ENCODE results near the gene ST6GALNAC4.

ST6GALNAC4 gene

GRCh38 chr9:127934248-127934647 is 17.4 kb upstream of the ST6GALNAC4 start:
- in situ Hi-C loops (cut with MboI; ENCODE audit: low sequenced_read_pairs) = loop anchor here (25.0 kb wide), 1 partner anchor 997 kb away; no protein-coding TSS in a partner anchor

DNA sequence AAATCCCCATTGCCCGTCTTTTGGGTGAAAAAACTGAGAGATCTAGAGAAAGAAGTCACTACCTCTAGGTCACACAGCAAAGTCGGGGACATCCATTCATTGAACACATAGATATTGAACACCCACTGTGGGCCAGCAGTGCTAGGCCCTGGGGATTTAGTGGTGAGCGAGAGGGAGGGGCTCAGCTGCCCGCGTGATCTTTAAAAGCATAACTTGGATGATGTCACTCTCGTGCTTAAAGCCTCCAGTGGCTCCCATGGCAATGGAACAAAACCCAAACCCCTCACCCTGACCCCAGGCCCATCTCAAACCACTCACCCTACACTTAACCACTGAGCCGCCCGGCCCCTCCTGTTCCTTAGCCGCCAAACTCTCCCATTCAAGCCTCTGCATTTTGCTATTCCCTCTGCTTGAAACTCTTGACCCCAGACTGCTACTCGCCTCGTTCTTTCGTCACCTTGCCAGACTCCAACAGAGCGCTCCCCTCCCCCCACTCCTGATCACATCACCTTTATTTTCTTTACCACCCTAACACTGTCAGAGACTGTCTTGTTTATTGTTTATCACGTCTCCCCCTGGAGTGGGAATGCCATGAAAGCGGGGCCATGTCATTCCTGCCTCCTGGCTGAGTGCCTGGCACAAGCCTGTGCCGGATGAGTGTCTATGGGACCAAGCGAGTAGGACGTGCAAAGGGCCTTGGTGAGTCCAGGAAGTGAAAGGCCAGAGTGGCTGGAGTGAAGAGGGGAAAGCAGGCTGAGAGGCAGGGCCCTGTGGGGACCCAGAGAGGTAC is 14.4 kb upstream of the ST6GALNAC4 start:
- in situ Hi-C loops (cut with MboI; ENCODE audit: low sequenced_read_pairs) = loop anchor here (25.0 kb wide), 1 partner anchor 994 kb away; no protein-coding TSS in a partner anchor

GRCh38 chr9:127930231-127931091 is 13.6 kb upstream of the ST6GALNAC4 start, which contains the start of gene PIP5KL1:
Gene PIP5KL1, minus strand, starts transcription at chr9:127930777. Its CDS starts 25 bp downstream, at chr9:127930752.
- in situ Hi-C loops (cut with MboI; ENCODE audit: low sequenced_read_pairs) = loop anchor here (25.0 kb wide), 1 partner anchor 993 kb away; no protein-coding TSS in a partner anchor

DNA sequence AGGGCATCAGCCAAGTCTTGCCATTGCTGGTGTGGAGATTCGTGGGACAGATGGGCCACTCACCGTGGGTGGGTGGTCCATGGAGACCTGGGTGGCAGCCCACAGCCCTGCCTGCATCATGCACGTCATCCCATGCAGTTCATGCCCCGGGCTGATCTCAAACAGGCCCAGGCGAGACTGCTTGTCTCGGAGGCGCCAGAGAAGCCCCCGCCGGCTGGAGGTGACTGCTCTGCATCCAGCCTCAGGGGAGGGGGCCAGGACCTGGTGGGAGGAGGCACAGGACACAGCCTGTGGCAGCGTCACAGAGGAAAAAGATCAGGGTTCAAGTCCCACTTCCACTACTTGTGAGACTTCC is 12.8 kb upstream of the ST6GALNAC4 start:
- in situ Hi-C loops (cut with MboI; ENCODE audit: low sequenced_read_pairs) = loop anchor here (25.0 kb wide), 1 partner anchor 992 kb away; no protein-coding TSS in a partner anchor

DNA sequence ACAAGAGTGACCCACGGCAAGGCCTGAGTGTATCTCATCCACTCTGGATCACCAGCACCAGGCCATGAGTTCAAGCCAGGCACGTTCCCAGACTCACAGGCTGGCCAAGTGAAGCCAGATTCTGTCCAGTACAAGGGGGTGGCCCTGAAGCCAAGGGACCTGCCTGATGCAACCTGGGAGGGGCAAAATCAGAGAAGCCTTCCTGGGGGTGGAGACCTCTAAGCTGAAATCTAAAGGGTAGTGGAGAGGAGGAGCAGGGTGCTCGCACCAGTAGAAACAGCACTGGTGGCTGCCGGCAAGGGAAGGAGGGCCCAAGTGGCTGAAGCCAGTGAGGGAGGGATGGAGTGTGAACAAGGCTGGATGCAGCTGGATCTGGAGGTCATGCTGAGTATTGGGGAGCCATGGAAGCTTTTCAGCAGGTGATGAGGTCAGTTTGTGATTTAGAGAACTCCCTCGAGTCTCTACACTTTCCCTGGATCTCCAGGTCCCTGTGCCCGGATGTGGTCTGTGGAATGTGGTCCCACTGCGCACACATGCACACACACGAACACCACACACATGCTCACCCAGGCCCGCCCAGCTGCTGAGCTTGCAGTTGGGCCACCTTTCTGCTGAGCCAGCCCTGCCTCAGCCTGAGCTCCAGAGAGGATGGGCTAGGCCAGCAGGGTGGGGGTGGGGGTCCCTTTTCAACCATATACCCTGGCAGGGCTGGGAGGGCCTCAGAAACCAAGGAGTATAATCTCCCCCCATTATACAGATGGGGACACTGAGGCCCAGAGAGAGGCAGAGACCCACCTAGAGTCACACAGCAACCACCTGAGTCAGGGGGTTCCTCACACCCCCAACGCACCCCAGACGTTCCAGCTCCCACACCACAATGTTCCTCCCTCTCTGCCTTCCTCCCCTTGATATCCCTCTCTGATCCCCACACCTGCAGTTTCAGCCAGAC is 12.1 kb upstream of the ST6GALNAC4 start:
- in situ Hi-C loops (cut with MboI; ENCODE audit: low sequenced_read_pairs) = loop anchor here (25.0 kb wide), 1 partner anchor 992 kb away; no protein-coding TSS in a partner anchor

DNA sequence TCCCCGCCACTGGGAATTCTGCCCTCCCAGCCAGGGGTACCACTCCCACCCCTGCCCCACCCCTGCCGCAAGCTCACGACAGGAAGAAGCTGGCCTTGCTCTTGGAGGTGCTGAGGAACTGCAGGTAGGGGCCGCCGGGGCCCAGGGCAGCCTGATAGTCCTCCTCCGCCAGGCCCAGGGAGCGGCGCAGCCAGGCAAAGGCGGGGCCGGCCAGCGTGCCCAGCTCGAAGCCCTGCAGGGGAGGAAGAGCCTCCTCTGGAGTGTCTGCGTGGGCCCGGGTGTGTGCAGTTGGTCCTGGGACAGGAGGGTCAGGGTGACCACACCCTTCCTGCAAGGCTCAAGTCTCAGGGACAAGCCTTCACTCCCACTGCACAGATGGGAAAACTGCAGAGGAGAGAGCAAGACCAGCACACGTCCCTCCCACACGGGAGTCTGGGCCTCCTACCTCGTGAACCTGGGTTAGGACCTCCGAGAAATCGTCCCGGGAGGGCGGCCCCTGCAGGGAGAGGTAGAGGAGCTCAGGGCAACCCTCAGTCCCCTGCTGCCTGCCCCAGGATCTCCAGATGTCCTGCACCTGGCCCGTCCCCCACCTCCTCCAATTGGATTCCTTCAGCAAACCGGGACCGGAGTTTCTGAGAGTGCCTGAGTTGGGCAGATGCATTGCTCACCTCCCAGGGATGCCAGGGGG is 11.3 kb upstream of the ST6GALNAC4 start:
- in situ Hi-C loops (cut with MboI; ENCODE audit: low sequenced_read_pairs) = loop anchor here (25.0 kb wide), 1 partner anchor 991 kb away; no protein-coding TSS in a partner anchor

DNA sequence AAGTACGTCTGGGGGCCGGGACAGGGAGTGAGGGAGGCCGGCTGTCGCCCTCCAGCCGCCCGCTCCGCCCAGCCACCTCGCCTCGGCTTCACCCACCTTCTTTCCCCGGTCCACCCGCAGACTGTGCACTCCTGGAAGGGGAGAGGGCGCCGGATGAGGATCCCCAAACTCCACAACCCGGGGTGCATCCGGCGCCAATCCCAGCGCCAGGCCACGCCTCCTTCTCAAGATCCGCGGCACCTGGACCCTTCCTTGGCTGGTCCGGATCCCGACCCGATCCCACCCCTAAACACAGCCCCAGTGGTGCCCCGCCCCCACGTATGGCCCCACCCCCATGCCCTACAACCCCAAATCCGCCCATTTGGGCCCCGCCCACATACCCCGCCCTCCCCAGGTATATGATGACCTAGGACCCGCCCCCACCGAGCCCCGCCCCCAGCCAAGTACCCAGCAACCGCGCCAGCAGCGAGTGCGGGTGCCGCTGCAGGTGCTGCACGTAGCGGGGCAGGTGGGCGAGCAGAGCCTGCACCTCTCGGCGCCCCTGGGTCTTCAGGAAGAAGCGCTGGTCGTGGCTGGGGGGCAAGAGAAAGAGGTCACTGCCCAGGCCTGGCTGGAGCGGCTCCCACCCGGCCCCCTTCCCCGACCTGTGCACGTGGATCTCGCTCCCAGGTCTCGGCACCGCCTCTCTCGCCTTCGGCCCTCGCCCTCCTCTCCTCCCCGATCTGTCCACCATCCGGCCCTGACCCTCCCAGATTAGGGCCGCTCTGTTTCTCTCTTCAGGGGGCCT is 10.6 kb upstream of the ST6GALNAC4 start:
- in situ Hi-C loops (cut with MboI; ENCODE audit: low sequenced_read_pairs) = loop anchor here (25.0 kb wide), 1 partner anchor 990 kb away; no protein-coding TSS in a partner anchor

DNA sequence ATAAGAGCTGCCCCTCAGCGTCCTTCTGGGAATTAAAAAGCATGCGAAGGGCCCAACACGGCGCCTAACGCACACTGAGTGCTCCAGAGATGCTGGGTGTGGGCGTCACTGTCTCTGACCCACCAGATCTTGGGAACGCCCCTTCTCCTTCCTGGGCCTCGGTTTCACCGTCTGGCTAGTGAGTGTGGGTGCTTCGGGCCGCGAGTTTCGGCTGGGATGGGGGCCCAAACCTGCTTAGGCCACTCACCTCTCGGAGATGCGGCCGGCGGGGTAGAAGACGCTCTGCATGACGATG is 10.0 kb upstream of the ST6GALNAC4 start:
- in situ Hi-C loops (cut with MboI; ENCODE audit: low sequenced_read_pairs) = loop anchor here (25.0 kb wide), 1 partner anchor 990 kb away; no protein-coding TSS in a partner anchor

DNA sequence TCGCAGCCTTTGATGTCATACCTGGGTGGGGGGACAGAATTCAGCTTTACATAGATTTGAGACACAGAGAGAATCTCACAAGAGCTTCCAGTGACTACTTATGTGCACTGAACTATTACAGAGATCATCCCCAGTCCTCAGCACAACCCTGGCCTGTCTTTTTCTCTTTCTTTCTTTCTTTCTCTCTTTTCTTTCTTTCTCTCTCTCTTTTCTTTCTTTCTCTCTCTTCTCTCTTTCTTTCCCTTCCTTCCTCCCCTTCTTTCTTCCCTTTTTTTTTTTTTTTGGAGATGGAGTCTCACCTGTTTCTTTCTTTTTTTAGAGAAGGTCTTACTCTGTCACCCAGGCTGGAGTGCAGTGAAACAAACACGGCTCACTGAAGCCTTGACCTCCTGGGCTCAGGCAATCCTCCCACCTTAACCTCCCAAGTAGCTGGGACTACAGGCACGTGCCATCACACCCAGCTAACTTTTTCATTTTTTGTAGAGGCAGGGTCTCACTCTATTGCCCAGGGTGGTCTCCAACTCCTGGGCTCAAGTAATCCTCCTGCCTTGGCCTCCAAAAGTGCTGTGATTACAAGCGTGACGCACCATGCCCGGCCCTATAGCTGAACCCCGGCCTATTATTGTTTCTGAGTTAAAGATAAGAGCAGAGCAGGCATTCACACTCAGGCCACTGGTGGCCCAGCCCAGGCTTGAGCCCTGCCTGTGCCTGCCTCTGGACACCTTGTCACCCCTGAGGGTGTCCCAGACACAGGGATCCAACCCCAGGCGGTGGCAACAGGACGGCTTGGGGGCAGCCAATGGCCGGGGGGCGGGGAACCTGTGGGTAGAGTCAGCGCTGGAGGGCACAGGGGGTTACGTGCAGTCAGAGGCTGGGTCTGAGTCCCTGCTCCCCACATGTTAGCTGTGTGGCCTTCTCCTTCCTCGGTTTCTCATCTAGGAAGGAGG is 9.4 kb upstream of the ST6GALNAC4 start:
- in situ Hi-C loops (cut with MboI; ENCODE audit: low sequenced_read_pairs) = loop anchor here (25.0 kb wide), 1 partner anchor 989 kb away; no protein-coding TSS in a partner anchor

- in situ Hi-C loops (cut with MboI; ENCODE audit: low sequenced_read_pairs) = loop anchor here (25.0 kb wide), 3 partner anchors 413 to 988 kb away; no protein-coding TSS in a partner anchor
These were observed 8.0 kb upstream of the ST6GALNAC4 start for GRCh38 chr9:127924736-127925444.

- in situ Hi-C loops (cut with MboI; ENCODE audit: low sequenced_read_pairs) = loop anchor here (25.0 kb wide), 2 partner anchors 411 to 711 kb away; no protein-coding TSS in a partner anchor
These were observed 6.9 kb upstream of the ST6GALNAC4 start for GRCh38 chr9:127923771-127924170.

DNA sequence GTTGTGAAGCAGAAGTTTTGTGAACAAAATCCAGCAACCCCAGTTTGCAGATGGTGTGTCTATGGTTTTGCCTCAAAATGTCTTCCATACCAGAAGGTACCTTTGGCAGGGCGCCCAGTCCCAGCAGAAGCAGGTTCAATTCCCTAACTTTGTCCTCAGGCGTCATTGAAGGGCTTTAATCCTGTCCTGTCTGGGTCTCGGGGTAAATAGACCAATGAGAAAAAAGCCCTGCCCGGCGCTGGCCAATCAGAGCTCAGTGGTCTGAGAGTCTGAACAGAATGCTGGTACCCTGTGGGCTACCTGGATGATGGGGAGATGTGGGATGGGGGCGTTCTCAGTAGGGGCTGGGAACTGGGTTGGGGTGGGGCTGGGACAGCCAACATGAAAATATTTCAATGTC is 6.2 kb upstream of the ST6GALNAC4 start:
- in situ Hi-C loops (cut with MboI; ENCODE audit: low sequenced_read_pairs) = loop anchor here (25.0 kb wide), 2 partner anchors 411 to 711 kb away; no protein-coding TSS in a partner anchor

GRCh38 chr9:127921557-127922120 is 4.8 kb upstream of the ST6GALNAC4 start:
- in situ Hi-C loops (cut with MboI; ENCODE audit: low sequenced_read_pairs) = loop anchor here (25.0 kb wide), 2 partner anchors 409 to 709 kb away; no protein-coding TSS in a partner anchor

- in situ Hi-C loops (cut with MboI; ENCODE audit: low sequenced_read_pairs) = loop anchor here (25.0 kb wide), 2 partner anchors 408 to 708 kb away; no protein-coding TSS in a partner anchor
These were observed 4.0 kb upstream of the ST6GALNAC4 start for GRCh38 chr9:127920794-127921193.

- in situ Hi-C loops (cut with MboI; ENCODE audit: low sequenced_read_pairs) = loop anchor here (25.0 kb wide), 2 partner anchors 407 to 707 kb away; no protein-coding TSS in a partner anchor
These were observed 2.5 kb upstream of the ST6GALNAC4 start for GRCh38 chr9:127919253-127919815.
